ENCODE results near the gene DNAJA3.
A peak's percentile ranks its signal among the peaks of the same experiment; 100 is the strongest.

Gene DNAJA3

DNA sequence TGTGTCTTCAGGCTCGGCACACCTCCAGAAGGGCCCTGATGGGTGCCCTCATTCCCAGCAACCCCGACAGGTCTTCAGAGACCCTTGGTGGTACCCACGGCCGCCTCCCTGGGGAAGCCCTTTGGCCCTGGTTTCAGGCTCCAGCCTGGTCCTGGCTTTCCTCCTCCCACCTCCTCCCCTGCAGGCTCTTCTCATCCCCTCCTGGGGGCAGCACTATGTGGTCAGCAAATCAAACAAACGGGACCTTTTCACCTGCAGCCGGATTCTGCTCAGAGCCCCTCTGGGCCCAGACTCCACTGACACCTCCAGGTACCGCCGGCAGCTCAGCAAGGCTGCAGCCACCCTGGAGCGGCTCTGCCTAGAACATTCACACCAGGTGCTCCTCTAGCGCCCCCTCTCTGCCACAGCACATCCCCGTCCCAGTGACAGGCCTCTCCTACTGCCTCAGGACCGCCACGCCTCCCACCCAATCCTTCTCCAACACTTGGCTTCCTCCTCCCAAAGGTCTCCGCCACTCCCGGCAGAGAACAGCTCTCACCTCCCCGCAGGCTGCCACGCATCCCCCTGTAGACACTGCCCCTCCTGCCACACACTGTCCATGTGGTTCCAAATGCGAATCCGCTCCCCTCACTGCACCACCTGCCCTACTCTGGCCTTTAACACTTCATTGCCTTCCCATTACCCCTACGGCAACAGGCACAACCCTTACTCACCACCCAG, 21.3 kb upstream of the DNAJA3 start:
- DNase-seq (ENCODE audit: extremely low spot score, insufficient read length, low read depth) = no peak
- no peak for FAIRE-seq

- FAIRE-seq = no peak
- DNase-seq (ENCODE audit: extremely low spot score, insufficient read length, low read depth) = no peak
These were observed 20.5 kb upstream of the DNAJA3 start for GRCh38 chr16:4404967-4405696.

- DNase-seq (ENCODE audit: extremely low spot score, insufficient read length, low read depth) = no peak
- FAIRE-seq = no peak
These were observed 17.9 kb upstream of the DNAJA3 start for GRCh38 chr16:4407543-4408322.

GRCh38 chr16:4408323-4408690, 17.4 kb upstream of the DNAJA3 start:
- DNase-seq (ENCODE audit: extremely low spot score, insufficient read length, low read depth) (no peak), FAIRE-seq (no peak)

DNA sequence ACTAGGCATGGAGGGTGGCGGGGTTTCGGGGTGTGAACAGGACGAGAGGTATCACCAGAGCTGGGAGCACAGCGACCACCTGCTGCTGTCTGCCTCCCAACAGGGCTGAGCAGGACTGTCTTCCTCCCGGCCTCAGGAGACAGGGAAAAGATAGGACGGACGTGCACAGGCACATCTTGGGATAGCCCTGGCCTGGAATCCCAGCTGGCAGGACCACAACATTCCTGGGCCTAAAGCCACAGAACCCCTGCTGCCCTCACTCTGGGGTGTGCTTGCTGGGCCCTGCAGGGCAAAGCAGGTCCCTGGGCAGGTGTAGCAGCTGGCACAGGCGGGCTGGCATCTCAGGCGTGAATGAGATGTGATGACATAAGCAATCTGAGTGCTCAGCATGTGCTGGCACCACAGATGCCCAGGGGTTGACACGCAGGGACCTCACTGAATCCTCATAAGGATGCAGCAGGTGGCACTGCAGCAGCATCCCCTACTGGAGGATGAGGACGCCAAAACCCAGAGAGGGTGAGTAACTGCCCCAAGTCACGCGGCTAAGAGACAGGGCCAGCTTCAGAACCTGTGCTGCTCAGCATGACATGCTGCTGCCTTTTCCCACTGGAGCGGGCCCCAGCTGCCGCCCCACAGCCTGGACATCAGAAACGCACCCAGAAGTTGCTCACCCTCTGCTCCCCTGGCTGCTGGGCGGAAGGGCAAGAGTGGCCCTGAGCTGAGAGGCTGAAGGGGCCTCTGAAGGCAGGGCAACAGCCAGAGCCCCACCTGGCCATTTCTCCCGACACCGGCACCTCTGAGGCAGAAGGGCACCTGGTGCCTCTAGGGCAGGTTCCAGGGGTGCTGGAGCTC, 16.4 kb upstream of the DNAJA3 start:
- FAIRE-seq (no peak), DNase-seq (ENCODE audit: extremely low spot score, insufficient read length, low read depth) (no peak)

GRCh38 chr16:4410335-4411075, 15.2 kb upstream of the DNAJA3 start:
- no peak for FAIRE-seq

GRCh38 chr16:4411684-4412083, 14.0 kb upstream of the DNAJA3 start:
- FAIRE-seq (no peak), DNase-seq (ENCODE audit: extremely low spot score, insufficient read length, low read depth) (no peak)

More at GRCh38 chr16:4410335-4411075, 15.2 kb upstream of the DNAJA3 start:
- no peak for DNase-seq (ENCODE audit: extremely low spot score, insufficient read length, low read depth)

- no peak for FAIRE-seq
- DNase-seq (ENCODE audit: extremely low spot score, insufficient read length, low read depth) = no peak
These were observed 13.5 kb upstream of the DNAJA3 start for GRCh38 chr16:4412159-4412558.

GRCh38 chr16:4412854-4413253, 12.8 kb upstream of the DNAJA3 start:
- FAIRE-seq = no peak
- DNase-seq (ENCODE audit: extremely low spot score, insufficient read length, low read depth) = no peak

DNA sequence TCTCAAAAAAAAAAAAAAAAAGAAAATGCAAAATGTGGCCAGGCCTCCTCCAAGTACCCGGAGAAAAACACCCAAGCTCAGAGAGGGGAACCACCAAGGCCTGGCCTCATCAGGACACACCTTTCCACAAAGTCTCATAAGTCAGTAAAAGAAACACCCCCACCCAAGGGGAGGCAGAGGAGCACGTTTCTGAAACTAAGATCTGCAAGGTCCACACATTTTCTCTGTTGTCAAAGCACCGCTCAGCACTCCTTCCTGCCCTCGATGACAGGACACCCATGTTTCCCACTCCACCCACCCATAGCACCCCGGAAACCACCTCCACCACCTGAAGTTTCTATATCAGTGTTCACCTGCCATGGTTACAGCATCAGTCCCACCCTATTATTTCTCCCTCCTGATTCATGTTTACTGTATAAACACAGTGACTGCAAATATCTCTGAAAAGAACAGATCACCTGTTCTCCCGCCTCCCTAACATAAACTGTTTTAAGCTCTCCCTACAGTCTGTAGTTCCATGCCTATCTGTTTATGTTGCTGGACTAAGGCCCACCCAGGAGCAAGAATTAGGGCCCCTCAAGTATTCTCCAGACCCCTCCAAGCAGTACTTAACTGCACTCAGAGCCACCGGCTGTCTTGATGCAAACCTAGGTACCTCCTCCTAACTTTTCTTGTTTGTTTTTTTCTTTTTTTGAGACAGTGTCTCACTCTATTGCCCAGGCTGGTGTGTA, 11.3 kb upstream of the DNAJA3 start:
- DNase-seq (ENCODE audit: extremely low spot score, insufficient read length, low read depth) (peak; percentile 74), FAIRE-seq (peak; percentile 99)

GRCh38 chr16:4415538-4416199, 10.0 kb upstream of the DNAJA3 start:
- FAIRE-seq (peak; percentile 59), DNase-seq (ENCODE audit: extremely low spot score, insufficient read length, low read depth) (no peak)

DNA sequence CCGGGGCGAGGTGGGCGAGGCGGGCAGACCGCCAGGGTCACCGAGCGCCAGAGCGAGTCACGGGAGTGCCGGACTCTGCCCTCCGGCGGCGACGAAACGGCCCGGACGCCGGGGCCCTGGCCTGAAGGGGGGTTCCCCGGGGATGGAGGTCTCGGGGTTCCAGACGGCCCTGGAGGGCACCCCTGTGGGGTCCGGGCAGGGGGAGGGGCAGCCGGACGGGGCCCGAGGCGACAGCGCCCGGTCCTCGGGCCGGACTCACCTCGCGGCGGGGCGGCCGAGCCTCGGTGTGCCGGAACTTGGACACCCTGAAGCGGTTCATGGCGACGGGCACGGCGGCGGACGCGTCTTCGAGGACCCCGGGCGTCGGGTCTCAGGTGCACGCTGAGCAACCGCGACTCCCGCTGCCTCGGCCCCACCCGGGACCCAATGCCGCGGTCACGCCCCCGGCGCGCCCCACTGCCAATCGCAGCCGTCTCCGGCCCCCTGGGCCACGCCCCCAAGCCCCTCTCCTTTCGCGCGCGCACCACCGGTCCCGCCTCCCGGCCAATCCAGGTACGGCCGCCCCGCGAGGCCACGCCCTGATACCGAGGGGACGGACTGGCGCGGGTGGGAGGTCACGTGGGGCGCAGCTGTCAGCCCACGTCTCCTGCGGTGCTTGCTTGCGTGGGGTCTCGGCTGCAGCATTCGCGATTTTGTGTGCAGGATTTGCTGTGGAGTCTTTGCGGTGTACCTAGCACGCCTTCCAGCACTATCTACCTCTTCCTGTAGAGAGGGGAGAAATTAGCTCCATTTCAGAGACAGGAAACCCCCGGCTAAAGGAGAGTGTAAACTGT, 9.3 kb upstream of the DNAJA3 start, which contains the start of gene CORO7:
CORO7 (minus strand) TSS at position 397 of the 833 bp plus-strand sequence; CDS start at position 319, 78 bp downstream.
- DNase-seq (ENCODE audit: extremely low spot score, insufficient read length, low read depth) (peak; percentile 87), FAIRE-seq (peak; percentile 86)

DNA sequence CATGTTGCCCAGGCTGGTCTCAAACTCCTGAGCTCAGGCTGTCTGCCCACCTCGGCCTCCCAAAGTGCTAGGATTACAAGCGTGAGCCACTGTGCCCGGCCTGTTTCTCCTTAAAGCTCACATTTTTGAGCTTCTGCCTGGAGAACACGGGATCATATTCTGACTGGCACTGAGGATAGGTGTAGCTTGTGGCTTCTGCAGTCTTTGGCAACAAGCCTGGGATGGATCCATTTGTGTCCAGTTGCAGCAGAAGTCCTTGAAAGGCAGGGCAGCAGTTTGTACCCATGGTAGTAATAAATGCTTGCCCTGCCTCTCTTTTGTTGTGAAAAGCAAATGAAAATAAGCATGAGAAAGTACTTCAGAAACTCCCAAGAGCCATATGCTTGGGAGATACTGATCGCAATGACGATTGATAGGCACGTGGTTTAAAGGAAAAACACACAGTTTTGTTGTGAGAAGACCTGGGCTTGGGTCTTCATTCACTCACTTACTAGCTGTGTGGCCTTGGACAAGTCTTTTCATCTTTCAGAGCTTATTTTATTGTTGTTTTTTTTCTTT, 6.2 kb upstream of the DNAJA3 start:
- no peak for FAIRE-seq
- no peak for DNase-seq (ENCODE audit: extremely low spot score, insufficient read length, low read depth)

DNA sequence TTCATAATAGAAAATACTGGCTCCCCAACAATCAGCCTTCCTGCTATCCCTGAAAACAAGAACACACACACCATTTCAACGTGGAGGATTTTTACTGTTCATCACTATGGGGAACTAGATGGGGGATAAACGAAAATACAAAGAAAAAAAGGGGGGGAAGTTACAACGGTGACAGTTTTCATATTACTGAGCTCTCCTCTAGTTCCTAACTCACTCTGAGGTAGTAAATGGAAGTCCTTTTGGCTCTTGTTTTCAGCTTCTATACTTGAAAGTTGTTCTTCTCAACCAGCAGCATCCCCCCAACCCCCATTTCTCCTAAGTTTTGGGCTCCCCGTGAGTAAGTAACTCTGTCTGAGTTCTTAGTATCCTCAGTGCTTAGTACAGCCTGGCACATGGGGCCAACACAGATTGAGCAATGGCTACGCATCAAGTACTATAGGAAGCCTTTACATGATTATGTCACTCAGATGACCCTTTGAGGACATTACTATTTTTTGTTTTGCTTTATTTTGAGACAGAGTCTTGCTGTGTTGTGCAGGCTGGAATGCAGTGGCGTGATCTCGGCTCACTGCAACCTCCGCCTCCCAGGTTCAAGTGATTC, 5.1 kb upstream of the DNAJA3 start:
- no peak for FAIRE-seq
- DNase-seq (ENCODE audit: extremely low spot score, insufficient read length, low read depth) = no peak

GRCh38 chr16:4426021-4426684, 485 bp downstream of the DNAJA3 start:
- FAIRE-seq = no peak
- DNase-seq (ENCODE audit: extremely low spot score, insufficient read length, low read depth) = no peak

Data from GM18507 (cell line).